Right hindlimb (tissue), 1 donor: ENCODE measurements around the gene FLT3.
"Not testable (repeated sequence)": the region's sequence is repeated elsewhere in the genome, so short reads cannot be mapped to it uniquely, and the experiment has no call there.

Experiments used
- DNase-seq: peaks from one replicate; pipeline ENCODE4 v3.0.0-alpha.2; 2018

FLT3 gene

GRCh38 chr13:28043224-28043623 is 57.2 kb downstream of the FLT3 start:
- no peak for DNase-seq

GRCh38 chr13:28041501-28041900 is 58.9 kb downstream of the FLT3 start:
- DNase-seq, result no peak

- no peak for DNase-seq
Observed at GRCh38 chr13:28041031-28041461, 59.3 kb downstream of the FLT3 start.

GRCh38 chr13:28037399-28037798 is 63.0 kb downstream of the FLT3 start:
- DNase-seq, result no peak

- DNase-seq, result no peak
Observed at GRCh38 chr13:28035146-28035782, 65.1 kb downstream of the FLT3 start.

- DNase-seq, result no peak
Observed at GRCh38 chr13:28033894-28034655, 66.3 kb downstream of the FLT3 start.

GRCh38 chr13:28032438-28032837 is 67.9 kb downstream of the FLT3 start:
- not testable (repeated sequence) for DNase-seq

- DNase-seq, result no peak
Observed at GRCh38 chr13:28031896-28032288, 68.5 kb downstream of the FLT3 start.

GRCh38 chr13:28031220-28031895 is 69.0 kb downstream of the FLT3 start:
- no peak for DNase-seq

GRCh38 chr13:28027607-28028364 is 72.6 kb downstream of the FLT3 start:
- DNase-seq, result no peak

- DNase-seq, result no peak
Observed at GRCh38 chr13:28027071-28027470, 73.3 kb downstream of the FLT3 start.

- DNase-seq, result no peak
Observed at GRCh38 chr13:28026508-28026907, 73.9 kb downstream of the FLT3 start.

- no peak for DNase-seq
Observed at GRCh38 chr13:28022848-28023518, 77.4 kb downstream of the FLT3 start.

- no peak for DNase-seq
Observed at GRCh38 chr13:28014301-28014700, 86.1 kb downstream of the FLT3 start.

- no peak for DNase-seq
Observed at GRCh38 chr13:28013482-28013881, 86.9 kb downstream of the FLT3 start.

GRCh38 chr13:28012896-28013295 is 87.5 kb downstream of the FLT3 start:
- DNase-seq, result no peak

GRCh38 chr13:28012383-28012782 is 88.0 kb downstream of the FLT3 start:
- DNase-seq, result no peak

GRCh38 chr13:28010046-28010445 is 90.3 kb downstream of the FLT3 start:
- no peak for DNase-seq

- not testable (repeated sequence) for DNase-seq
Observed at GRCh38 chr13:28005016-28005415, 95.4 kb downstream of the FLT3 start.

- DNase-seq, result no peak
Observed at GRCh38 chr13:28002886-28003698, 97.3 kb downstream of the FLT3 start.

GRCh38 chr13:28001837-28002473 is 98.4 kb downstream of the FLT3 start:
- DNase-seq, result no peak
